ENCODE data around the gene UGT1A6. TPM values are rescaled to one million over a fixed set of nuclear protein-coding genes. Genes with fewer than 3 reads are reported as not detected.

Gene UGT1A6
- not detected in 2 replicates for total RNA-seq

GRCh38 chr2:233692648-233693047 lies at the start of gene UGT1A6:
Gene UGT1A6, plus strand, starts transcription at chr2:233692890. Its CDS starts 115 bp downstream, at chr2:233693005.

GRCh38 chr2:233671290-233672161 lies 21.2 kb upstream of the UGT1A6 start, which contains the start of gene UGT1A9:
Gene UGT1A9, plus strand, starts transcription at chr2:233671898. Its CDS starts 37 bp downstream, at chr2:233671935.

GRCh38 chr2:233681521-233682099 lies 11.1 kb upstream of the UGT1A6 start, which contains the start of gene UGT1A7:
Gene UGT1A7, plus strand, starts transcription at chr2:233681901. Its CDS starts 37 bp downstream, at chr2:233681938.

GRCh38 chr2:233712611-233713261 lies 20.0 kb downstream of the UGT1A6 start, which contains the start of gene UGT1A5:
Gene UGT1A5, plus strand, starts transcription at chr2:233712907. Its CDS starts 85 bp downstream, at chr2:233712992.

GRCh38 chr2:233718552-233718951 lies 25.9 kb downstream of the UGT1A6 start, which contains the start of gene UGT1A4:
Gene UGT1A4, plus strand, starts transcription at chr2:233718736. Its CDS starts 85 bp downstream, at chr2:233718821.

GRCh38 chr2:233728723-233729301 lies 36.1 kb downstream of the UGT1A6 start, which contains the start of gene UGT1A3:
Gene UGT1A3, plus strand, starts transcription at chr2:233729042. Its CDS starts 85 bp downstream, at chr2:233729127.

GRCh38 chr2:233760043-233760442 lies 67.4 kb downstream of the UGT1A6 start, which contains the start of gene UGT1A1:
Gene UGT1A1, plus strand, starts transcription at chr2:233760270. Its CDS starts 18 bp downstream, at chr2:233760288.

GRCh38 chr2:233778030-233778429 lies 85.3 kb downstream of the UGT1A6 start, which contains the start of gene MROH2A:
Gene MROH2A, plus strand, starts transcription at chr2:233778330. Its CDS starts 1,029 bp downstream, at chr2:233779359.

Other genes starting within 250 kb of the UGT1A6 start
- 27.0 and 29.0 TPM in 2 replicates for gene USP40, start 126.1 kb upstream of the UGT1A6 start, total RNA-seq
- gene UGT1A8, start 75.3 kb upstream of the UGT1A6 start, total RNA-seq = not detected in 2 replicates
- gene UGT1A10, start 56.4 kb upstream of the UGT1A6 start, total RNA-seq = not detected in 2 replicates
- not detected in 2 replicates for gene UGT1A9, start 21.0 kb upstream of the UGT1A6 start, total RNA-seq
- gene UGT1A7, start 11.0 kb upstream of the UGT1A6 start, total RNA-seq = not detected in 2 replicates
- not detected in 2 replicates for gene UGT1A5, start 20.0 kb downstream of the UGT1A6 start, total RNA-seq
- under 0.01 TPM in 1 of 2 replicates, not detected in the other for gene UGT1A4, start 25.8 kb downstream of the UGT1A6 start, total RNA-seq
- not detected in 2 replicates for gene UGT1A3, start 36.2 kb downstream of the UGT1A6 start, total RNA-seq
- gene UGT1A1, start 67.4 kb downstream of the UGT1A6 start, total RNA-seq = not detected in 2 replicates
- under 0.01 TPM in 1 of 2 replicates, not detected in the other for gene MROH2A, start 85.4 kb downstream of the UGT1A6 start, total RNA-seq
- 0.26 and 3.0 TPM in 2 replicates for gene HJURP, start 161.6 kb downstream of the UGT1A6 start, total RNA-seq
- 0.47 TPM in 1 of 2 replicates, not detected in the other for gene TRPM8, start 224.5 kb downstream of the UGT1A6 start, total RNA-seq